Common myeloid progenitor, CD34-positive (primary cell): ENCODE results near the gene HSP90B1.
A peak's percentile ranks its signal among the peaks of the same experiment; 100 is the strongest.

Source experiments
- CTCF ChIA-PET: fragments of 350-600 bp; sonication (Branson Sonifier 250); formaldehyde crosslinking; loops from one replicate; lab custom pipeline; 2021; ENCODE audit warnings: antibody characterized with exemption; lab: Charles Lee
- POLR2A ChIA-PET: fragments of 350-600 bp; sonication (Branson Sonifier 250); formaldehyde crosslinking; loops from one replicate; lab custom pipeline; 2021; ENCODE audit warnings: antibody characterized with exemption; lab: Charles Lee
- DNase-seq, 3 donors: peaks; one replicate each; pipeline versions ENCODE4 v3.0.0 to v3.0.0-alpha.2; 2013
- H3K27ac ChIP-seq, 2 experiments: 1 replicate in 1 of 2; 2 replicates in 1 of 2; pipeline ENCODE4 v1.7.0; 2013; ENCODE audit warnings: inconsistent platforms in 2 of 2, low read length in 2 of 2, mild to moderate bottlenecking in 2 of 2, low read depth in 1 of 2, moderate library complexity in 1 of 2; ENCODE audit not compliant: severe bottlenecking in 2 of 2, insufficient read depth in 1 of 2, poor library complexity in 1 of 2
- H3K27me3 ChIP-seq, 5 experiments: replicated peaks in 2 of 5; 1 replicate in 3 of 5; 2 replicates in 2 of 5; pipeline versions ENCODE4 v1.6.1 to v1.7.0; 2013; ENCODE audit warnings: low read length in 4 of 5, mild to moderate bottlenecking in 2 of 5, moderate library complexity in 2 of 5, inconsistent platforms in 1 of 5; ENCODE audit not compliant: insufficient read depth in 5 of 5, control insufficient read depth in 4 of 5
- H3K36me3 ChIP-seq, 4 experiments: 1 replicate in 2 of 4; 2 replicates in 2 of 4; pipeline versions ENCODE4 v1.6.1 to v1.7.0; 2013; ENCODE audit warnings: low read length in 3 of 4, control low read depth in 1 of 4, mild to moderate bottlenecking in 1 of 4; ENCODE audit not compliant: control insufficient read depth in 4 of 4, insufficient read depth in 4 of 4
- H3K4me1 ChIP-seq, 4 experiments: 1 replicate in 3 of 4; 2 replicates in 1 of 4; pipeline versions ENCODE4 v1.6.1 to v1.7.1; 2013; ENCODE audit warnings: low read length in 3 of 4, mild to moderate bottlenecking in 3 of 4, control low read depth in 1 of 4, inconsistent platforms in 1 of 4, moderate library complexity in 1 of 4; ENCODE audit not compliant: control insufficient read depth in 4 of 4, insufficient read depth in 4 of 4; ENCODE audit errors: control extremely low read depth in 1 of 4
- H3K4me3 ChIP-seq, 7 experiments: 1 replicate in 4 of 7; 2 replicates in 3 of 7; pipeline versions ENCODE4 v1.5.1 to v1.7.0; 2013; ENCODE audit warnings: mild to moderate bottlenecking in 7 of 7, low read length in 6 of 7, moderate library complexity in 6 of 7, inconsistent platforms in 2 of 7, low read depth in 2 of 7, control low read depth in 1 of 7; ENCODE audit not compliant: insufficient read depth in 4 of 7, control insufficient read depth in 1 of 7; ENCODE audit errors: extremely low read depth in 1 of 7
- H3K9me3 ChIP-seq, 5 experiments: 1 replicate in 4 of 5; 2 replicates in 1 of 5; pipeline versions ENCODE4 v1.6.1 to v1.7.1; 2013; ENCODE audit warnings: low read length in 4 of 5, mild to moderate bottlenecking in 2 of 5, inconsistent platforms in 1 of 5, low read depth in 1 of 5, moderate library complexity in 1 of 5; ENCODE audit not compliant: control insufficient read depth in 4 of 5, insufficient read depth in 2 of 5; ENCODE audit errors: control extremely low read depth in 1 of 5
- WGBS: methylation state at CpG from one replicate; pipeline ENCODE4 v1.1.5; 2013; ENCODE audit not compliant: insufficient coverage; 5-methylcytosine and 5-hydroxymethylcytosine counted together

The HSP90B1 gene

DNA sequence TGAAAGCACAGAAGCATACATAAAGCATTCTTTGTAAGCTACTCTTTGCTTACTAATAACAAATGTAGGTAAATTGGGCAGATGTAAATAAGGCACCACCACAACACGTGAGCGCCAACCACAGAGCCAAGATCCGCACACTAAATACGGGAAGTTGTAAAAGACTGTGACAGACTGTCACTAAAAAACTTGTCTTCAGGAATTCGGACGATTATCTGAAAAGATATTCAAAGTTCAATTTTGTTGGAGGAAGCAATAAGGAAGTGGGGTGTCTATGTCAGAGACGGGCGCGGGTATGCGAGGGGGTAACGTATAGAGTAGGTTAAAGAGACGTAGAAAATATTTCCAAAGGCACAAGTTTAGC, 1.5 kb upstream of the HSP90B1 start:
- 0% methylated on average over 12 of the region's 12 CpGs for WGBS
- ChIA-PET POLR2A (interaction anchor here (1.0 to 3.1 kb wide), 6 partner anchors 12 to 359 kb away, joined by 4 to 25 read pairs (median 12); partner anchors contain the start of genes NFYB and TDG), CTCF (interaction anchor here (0.7 to 5.0 kb wide), 4 partner anchors 11 to 45 kb away, joined by 4 to 37 read pairs (median 8); no protein-coding TSS in a partner anchor)
- Histone ChIP-seq H3K4me3 (peak overlapping the region in 6 of 7 experiments; percentile 73 to 97 (median 80)), H3K9me3 (no peaks in the 10 kb centered on the region), H3K27me3 (no peaks in the 10 kb centered on the region), H3K36me3 (peaks cover 0 to 16% (median 9%) of the 10 kb centered on the region in 4 experiments), H3K4me1 (peaks cover 24 to 46% (median 34%) of the 10 kb centered on the region in 4 experiments), H3K27ac (peak overlapping the region; percentile 99 to 100)
- DNase-seq, result peak; percentile 80 to 91 (median 88)

DNA sequence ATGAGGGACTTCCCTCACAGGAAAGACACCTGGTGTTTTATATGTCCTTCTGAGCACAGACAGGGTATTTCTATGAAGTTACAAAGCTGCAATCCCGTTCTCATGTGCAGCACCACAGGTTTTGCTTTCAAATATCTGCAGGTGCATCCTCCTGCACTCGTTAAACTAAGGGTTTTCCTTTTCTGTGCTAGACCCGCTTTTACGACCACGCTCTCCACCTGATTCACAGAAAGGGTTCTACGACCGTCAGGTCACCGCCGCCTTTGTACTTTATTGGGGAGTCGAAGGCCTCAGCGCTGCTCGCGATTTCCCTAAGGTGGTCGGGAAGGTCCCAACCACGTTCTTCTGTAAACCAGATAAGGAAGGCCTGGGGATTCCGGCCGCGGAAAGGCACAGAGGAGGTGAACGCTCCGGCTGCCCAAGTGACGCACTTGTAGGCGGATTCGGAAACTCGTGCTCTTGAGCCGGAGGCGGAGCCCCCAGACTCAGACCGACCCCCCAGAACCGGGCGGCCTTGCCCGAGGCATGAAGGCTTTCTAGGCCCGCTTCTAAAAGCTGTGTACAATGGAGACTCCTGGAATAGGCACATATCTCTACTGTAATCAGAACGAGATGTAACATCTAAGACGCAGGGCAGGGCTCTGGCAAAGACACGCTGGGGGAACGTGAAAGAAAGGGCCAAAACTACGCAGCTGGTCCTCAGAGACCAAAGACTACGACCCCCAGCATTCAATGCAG, 995 bp upstream of the HSP90B1 start:
- peak overlapping the region; percentile 47 to 97 (median 79) for H3K4me3 ChIP-seq
- H3K27me3 ChIP-seq, result no peaks in the 10 kb centered on the region
- no peaks in the 10 kb centered on the region for H3K9me3 ChIP-seq
- ChIA-PET CTCF (interaction anchor here (0.9 to 5.0 kb wide), 5 partner anchors 11 to 46 kb away, joined by 3 to 37 read pairs (median 4); no protein-coding TSS in a partner anchor), POLR2A (interaction anchor here (0.7 to 3.1 kb wide), 17 partner anchors 8 to 1179 kb away, joined by 3 to 25 read pairs (median 4); partner anchors contain the start of genes NFYB, NT5DC3 and TDG)
- H3K27ac ChIP-seq, result peak overlapping the region; percentile 99 to 100
- H3K4me1 ChIP-seq, result peaks cover 24 to 46% (median 34%) of the 10 kb centered on the region in 4 experiments
- under 1% methylated on average over 35 of the region's 37 CpGs for WGBS
- DNase-seq, result peak; percentile 90 to 96 (median 95)
- peaks cover 1 to 21% (median 14%) of the 10 kb centered on the region in 4 experiments for H3K36me3 ChIP-seq

DNA sequence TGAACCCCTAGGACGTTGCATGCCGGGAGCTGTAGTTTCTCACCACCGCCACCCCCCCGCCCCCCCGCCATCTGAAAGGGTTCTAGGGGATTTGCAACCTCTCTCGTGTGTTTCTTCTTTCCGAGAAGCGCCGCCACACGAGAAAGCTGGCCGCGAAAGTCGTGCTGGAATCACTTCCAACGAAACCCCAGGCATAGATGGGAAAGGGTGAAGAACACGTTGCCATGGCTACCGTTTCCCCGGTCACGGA, 501 bp upstream of the HSP90B1 start:
- ChIA-PET CTCF (interaction anchor here (0.9 to 3.0 kb wide), 3 partner anchors 10 to 46 kb away, joined by 3 to 11 read pairs (median 3); no protein-coding TSS in a partner anchor), POLR2A (interaction anchor here (0.6 to 3.1 kb wide), 17 partner anchors 9 to 1178 kb away, joined by 3 to 25 read pairs (median 4); partner anchors contain the start of genes NFYB, NT5DC3 and TDG)
- DNase-seq, result no peak
- Histone ChIP-seq H3K4me1 (peaks cover 24 to 46% (median 34%) of the 10 kb centered on the region in 4 experiments), H3K4me3 (peak overlapping the region; percentile 47 to 97 (median 79)), H3K9me3 (no peaks in the 10 kb centered on the region), H3K36me3 (peaks cover 3 to 25% (median 17%) of the 10 kb centered on the region in 4 experiments), H3K27me3 (no peaks in the 10 kb centered on the region), H3K27ac (peak overlapping the region; percentile 99 to 100)
- WGBS, result 0% methylated on average over 11 of the region's 18 CpGs

DNA sequence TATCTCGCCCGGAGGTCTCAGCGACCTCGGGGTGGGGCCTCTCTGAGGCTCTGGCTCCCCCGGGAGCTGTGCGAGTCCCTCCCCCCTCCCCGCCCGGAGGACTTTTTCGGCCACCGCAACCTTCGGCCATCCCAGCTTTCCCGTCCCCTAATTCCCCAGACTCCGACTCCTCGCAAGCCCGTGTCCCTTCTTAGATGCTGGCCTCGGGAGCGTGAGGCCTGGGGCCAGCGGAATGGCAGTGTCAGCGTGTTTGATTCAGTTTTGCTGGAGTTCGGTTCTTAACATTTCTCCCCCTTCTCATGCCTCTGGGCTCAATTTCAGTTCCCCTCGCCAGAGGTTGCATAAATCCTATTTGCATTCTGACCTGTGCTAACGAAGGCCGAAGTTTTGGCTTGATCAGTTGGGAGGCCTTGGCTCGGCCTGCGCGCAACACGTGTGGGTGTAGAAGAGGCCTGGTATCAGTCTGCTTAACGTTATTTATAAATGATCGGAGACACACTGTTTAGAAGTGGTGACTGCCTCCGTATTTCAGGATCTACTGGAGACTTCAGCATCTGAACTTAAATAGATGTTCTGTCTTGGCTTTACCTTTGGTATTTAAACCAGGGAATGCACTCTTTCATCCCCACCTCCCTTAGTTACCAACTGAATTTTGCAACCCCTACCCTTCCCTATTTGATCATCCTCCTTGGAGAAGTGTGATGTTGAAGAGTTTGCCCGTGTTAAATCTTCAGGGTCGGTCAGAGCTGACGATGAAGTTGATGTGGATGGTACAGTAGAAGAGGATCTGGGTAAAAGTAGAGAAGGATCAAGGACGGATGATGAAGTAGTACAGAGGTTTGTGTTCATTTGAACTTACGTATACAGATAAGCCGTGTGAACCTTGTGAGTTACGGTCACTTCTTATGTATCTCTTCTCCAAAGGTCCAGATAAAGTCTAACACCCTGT, 851 bp downstream of the HSP90B1 start:
- 2% methylated on average over 29 of the region's 37 CpGs for WGBS
- H3K27me3 ChIP-seq, result no peaks in the 10 kb centered on the region
- peak in 1 of 3 donors; percentile 21 for DNase-seq
- POLR2A ChIA-PET, result interaction anchor here (0.6 to 3.1 kb wide), 4 partner anchors 24 to 384 kb away, joined by 3 to 25 read pairs (median 6); partner anchors contain the start of genes NT5DC3 and TDG
- H3K4me3 ChIP-seq, result peak overlapping the region; percentile 45 to 99 (median 89)
- CTCF ChIA-PET, result interaction anchor here (1.0 to 3.0 kb wide), 3 partner anchors 9 to 12 kb away, joined by 4 to 11 read pairs (median 6); no protein-coding TSS in a partner anchor
- peaks cover 8 to 38% (median 27%) of the 10 kb centered on the region in 4 experiments for H3K36me3 ChIP-seq
- peaks cover 24 to 46% (median 34%) of the 10 kb centered on the region in 4 experiments for H3K4me1 ChIP-seq
- H3K27ac ChIP-seq, result peak overlapping the region; percentile 98 to 100
- H3K9me3 ChIP-seq, result no peaks in the 10 kb centered on the region

DNA sequence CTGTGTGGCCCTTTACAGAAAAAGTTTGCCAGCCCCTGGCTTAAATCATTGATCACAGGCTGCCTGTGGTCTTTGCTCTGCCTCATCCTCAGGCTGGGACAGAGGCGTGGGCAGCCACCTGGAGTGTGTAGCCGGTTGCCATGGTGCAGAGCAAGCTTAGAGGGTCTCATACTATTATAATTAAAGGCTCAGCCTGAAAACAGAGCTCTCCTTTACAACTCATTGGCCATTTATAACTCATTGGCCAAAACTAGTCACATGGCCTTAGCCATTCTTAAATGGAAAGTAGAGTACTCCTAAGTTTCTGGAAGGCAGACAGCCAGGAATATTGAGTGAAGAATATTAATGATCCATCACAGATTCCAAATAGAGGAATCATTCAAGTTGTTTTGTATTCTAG, 3.0 kb downstream of the HSP90B1 start:
- CTCF ChIA-PET, result no interaction called here
- H3K36me3 ChIP-seq, result peaks cover 10 to 57% (median 38%) of the 10 kb centered on the region in 4 experiments

DNA sequence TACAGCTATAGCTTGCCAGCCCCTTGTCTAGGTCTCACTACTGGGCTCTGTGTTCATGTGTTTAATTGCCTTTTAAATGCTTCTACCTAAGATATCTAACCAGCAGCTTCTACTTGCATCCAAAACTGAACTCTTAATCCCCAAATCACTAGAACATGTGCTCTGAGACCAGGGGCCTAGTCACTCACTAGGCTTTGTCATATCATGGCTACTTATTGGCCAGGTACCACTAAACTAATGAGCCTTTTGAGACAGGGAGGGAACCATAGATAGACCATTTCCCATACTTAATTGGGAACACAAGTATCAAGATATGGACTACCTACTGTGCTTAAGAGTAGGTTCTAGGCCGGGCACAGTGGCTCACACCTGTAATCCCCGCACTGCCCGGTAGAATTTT, 6.5 kb downstream of the HSP90B1 start:
- no CpG with 5 or more reads among the region's 3 CpGs for whole genome bisulfite sequencing
- CTCF ChIA-PET, result interaction anchor here (0.6 to 1.9 kb wide), 4 partner anchors 9 to 28 kb away, joined by 3 to 9 read pairs (median 3); no protein-coding TSS in a partner anchor
- POLR2A ChIA-PET, result interaction anchor here (0.7 to 2.5 kb wide), 4 partner anchors 10 to 53 kb away, joined by 5 to 13 read pairs (median 10); no protein-coding TSS in a partner anchor

More for the DNA sequence above, 3.0 kb downstream of the HSP90B1 start:
- Histone ChIP-seq H3K27me3 (no peaks in the 10 kb centered on the region), H3K9me3 (no peaks in the 10 kb centered on the region), H3K27ac (peak overlapping the region in 1 of 2 experiments; percentile 100), H3K4me1 (peaks cover 20 to 43% (median 30%) of the 10 kb centered on the region in 4 experiments), H3K4me3 (peak overlapping the region in 1 of 7 experiments; percentile 4)
- POLR2A ChIA-PET, result no interaction called here
- 100% methylated on average over 2 of the region's 2 CpGs for WGBS
- peak in 1 of 3 donors; percentile 20 for DNase-seq

More for the DNA sequence above, 6.5 kb downstream of the HSP90B1 start:
- peaks cover 4 to 19% (median 14%) of the 10 kb centered on the region in 4 experiments for H3K4me1 ChIP-seq
- H3K4me3 ChIP-seq, result no peak overlapping the region
- peak in 1 of 3 donors; percentile 40 for DNase-seq
- H3K36me3 ChIP-seq, result peaks cover 26 to 91% (median 63%) of the 10 kb centered on the region in 4 experiments
- H3K9me3 ChIP-seq, result no peaks in the 10 kb centered on the region
- no peak overlapping the region for H3K27ac ChIP-seq
- no peaks in the 10 kb centered on the region for H3K27me3 ChIP-seq
